ENCODE data around the gene PARD6B.

GRCh38 chr20:50756447-50756846, 25.1 kb downstream of the PARD6B start:
- TF ChIP-seq, protein P1, sequence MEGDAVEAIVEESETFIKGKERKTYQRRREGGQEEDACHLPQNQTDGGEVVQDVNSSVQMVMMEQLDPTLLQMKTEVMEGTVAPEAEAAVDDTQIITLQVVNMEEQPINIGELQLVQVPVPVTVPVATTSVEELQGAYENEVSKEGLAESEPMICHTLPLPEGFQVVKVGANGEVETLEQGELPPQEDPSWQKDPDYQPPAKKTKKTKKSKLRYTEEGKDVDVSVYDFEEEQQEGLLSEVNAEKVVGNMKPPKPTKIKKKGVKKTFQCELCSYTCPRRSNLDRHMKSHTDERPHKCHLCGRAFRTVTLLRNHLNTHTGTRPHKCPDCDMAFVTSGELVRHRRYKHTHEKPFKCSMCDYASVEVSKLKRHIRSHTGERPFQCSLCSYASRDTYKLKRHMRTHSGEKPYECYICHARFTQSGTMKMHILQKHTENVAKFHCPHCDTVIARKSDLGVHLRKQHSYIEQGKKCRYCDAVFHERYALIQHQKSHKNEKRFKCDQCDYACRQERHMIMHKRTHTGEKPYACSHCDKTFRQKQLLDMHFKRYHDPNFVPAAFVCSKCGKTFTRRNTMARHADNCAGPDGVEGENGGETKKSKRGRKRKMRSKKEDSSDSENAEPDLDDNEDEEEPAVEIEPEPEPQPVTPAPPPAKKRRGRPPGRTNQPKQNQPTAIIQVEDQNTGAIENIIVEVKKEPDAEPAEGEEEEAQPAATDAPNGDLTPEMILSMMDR (conservative IDR thresholded peaks at IDR 0.05; ENCODE audit: low read length): no peak
- no peak for TF ChIP-seq EZH2phosphoT487 (IDR thresholded peaks at IDR 0.05; ENCODE audit: borderline replicate concordance)

Data from Loucy (cell line).